Measurements from ENCODE around the gene PARD6G. TPM values are rescaled to one million over a fixed set of nuclear protein-coding genes. Genes with fewer than 3 reads are reported as not detected.

Gene PARD6G
- total and polyA plus RNA-seq, 2 donors (not counting 1 experiment from before 2014, with no cell fraction given) = 1.0 to 2.1 TPM

GRCh38 chr18:80213182-80213581, 34.1 kb downstream of the PARD6G start:
- no peaks in the 10 kb centered on the region for H3K36me3 ChIP-seq (ENCODE audit: control insufficient read depth, insufficient read depth, low read length)
- no peak overlapping the region for H3K27ac ChIP-seq (ENCODE audit: insufficient read depth, low read length)
- no peak overlapping the region for H3K9ac ChIP-seq (ENCODE audit: insufficient read depth, low read length)
- H3K9me3 ChIP-seq (ENCODE audit: control insufficient read depth, insufficient read depth, low read depth, low read length) = no peaks in the 10 kb centered on the region
- H3K27me3 ChIP-seq (ENCODE audit: control insufficient read depth, insufficient read depth, low read length) = no peaks in the 10 kb centered on the region
- no peaks in the 10 kb centered on the region for H3K79me2 ChIP-seq (ENCODE audit: control insufficient read depth, insufficient read depth, low read length)
- no peaks in the 10 kb centered on the region for H3K4me1 ChIP-seq (ENCODE audit: control insufficient read depth, extremely low read depth, insufficient read depth, low read length)
- H2AFZ ChIP-seq (ENCODE audit: low read length) = no peak overlapping the region
- no peak for DNase-seq (ENCODE audit: low read depth in 2 of 2)
- no peak overlapping the region for H3K4me2 ChIP-seq (ENCODE audit: extremely low read depth, insufficient read depth, low read length)
- no peaks in the 10 kb centered on the region for H4K20me1 ChIP-seq (ENCODE audit: control insufficient read depth, extremely low read depth, insufficient read depth, low read length)
- no peak for TF ChIP-seq CTCF (conservative IDR thresholded peaks at IDR 0.05 in 1 of 2, IDR thresholded peaks at IDR 0.05 in 1 of 2; ENCODE audit: low read depth in 1 of 2, low read length in 2 of 2)
- TF ChIP-seq EZH2 (IDR thresholded peaks at IDR 0.05; ENCODE audit: low read length, missing control alignments) = no peak
- no peak overlapping the region for H3K4me3 ChIP-seq (replicated peaks in 1 of 4; ENCODE audit: control extremely low read depth in 1 of 4, insufficient read depth in 1 of 4, low read depth in 3 of 4, low read length in 4 of 4)

- Histone ChIP-seq H2AFZ (ENCODE audit: low read length) (no peak overlapping the region), H3K79me2 (ENCODE audit: control insufficient read depth, insufficient read depth, low read length) (no peaks in the 10 kb centered on the region), H3K36me3 (ENCODE audit: control insufficient read depth, insufficient read depth, low read length) (no peaks in the 10 kb centered on the region), H3K27me3 (ENCODE audit: control insufficient read depth, insufficient read depth, low read length) (no peaks in the 10 kb centered on the region), H3K4me3 (replicated peaks in 1 of 4; ENCODE audit: control extremely low read depth in 1 of 4, insufficient read depth in 1 of 4, low read depth in 3 of 4, low read length in 4 of 4) (no peak overlapping the region), H3K27ac (ENCODE audit: insufficient read depth, low read length) (no peak overlapping the region), H3K4me2 (ENCODE audit: extremely low read depth, insufficient read depth, low read length) (no peak overlapping the region), H3K4me1 (ENCODE audit: control insufficient read depth, extremely low read depth, insufficient read depth, low read length) (no peaks in the 10 kb centered on the region), H3K9me3 (ENCODE audit: control insufficient read depth, insufficient read depth, low read depth, low read length) (no peaks in the 10 kb centered on the region), H4K20me1 (ENCODE audit: control insufficient read depth, extremely low read depth, insufficient read depth, low read length) (no peaks in the 10 kb centered on the region), H3K9ac (ENCODE audit: insufficient read depth, low read length) (no peak overlapping the region)
- no peak for TF ChIP-seq CTCF (conservative IDR thresholded peaks at IDR 0.05 in 1 of 2, IDR thresholded peaks at IDR 0.05 in 1 of 2; ENCODE audit: low read depth in 1 of 2, low read length in 2 of 2)
- TF ChIP-seq EZH2 (IDR thresholded peaks at IDR 0.05; ENCODE audit: low read length, missing control alignments) = no peak
- peak in 1 of 2 donors; percentile 22 for DNase-seq (ENCODE audit: low read depth in 2 of 2)
Observed at GRCh38 chr18:80210312-80211083, 36.8 kb downstream of the PARD6G start.

- H3K79me2 ChIP-seq (ENCODE audit: control insufficient read depth, insufficient read depth, low read length) = no peaks in the 10 kb centered on the region
- no peak for TF ChIP-seq CTCF (conservative IDR thresholded peaks at IDR 0.05 in 1 of 2, IDR thresholded peaks at IDR 0.05 in 1 of 2; ENCODE audit: low read depth in 1 of 2, low read length in 2 of 2)
- no peak for TF ChIP-seq EZH2 (IDR thresholded peaks at IDR 0.05; ENCODE audit: low read length, missing control alignments)
Observed at GRCh38 chr18:80208620-80209019, 38.7 kb downstream of the PARD6G start.

More at GRCh38 chr18:80208620-80209019, 38.7 kb downstream of the PARD6G start:
- Histone ChIP-seq H4K20me1 (ENCODE audit: control insufficient read depth, extremely low read depth, insufficient read depth, low read length) (no peaks in the 10 kb centered on the region), H3K9ac (ENCODE audit: insufficient read depth, low read length) (no peak overlapping the region), H3K27me3 (ENCODE audit: control insufficient read depth, insufficient read depth, low read length) (no peaks in the 10 kb centered on the region), H3K4me1 (ENCODE audit: control insufficient read depth, extremely low read depth, insufficient read depth, low read length) (no peaks in the 10 kb centered on the region), H3K4me3 (replicated peaks in 1 of 4; ENCODE audit: control extremely low read depth in 1 of 4, insufficient read depth in 1 of 4, low read depth in 3 of 4, low read length in 4 of 4) (no peak overlapping the region), H3K36me3 (ENCODE audit: control insufficient read depth, insufficient read depth, low read length) (no peaks in the 10 kb centered on the region), H2AFZ (ENCODE audit: low read length) (no peak overlapping the region), H3K9me3 (ENCODE audit: control insufficient read depth, insufficient read depth, low read depth, low read length) (no peaks in the 10 kb centered on the region), H3K4me2 (ENCODE audit: extremely low read depth, insufficient read depth, low read length) (no peak overlapping the region), H3K27ac (ENCODE audit: insufficient read depth, low read length) (no peak overlapping the region)
- DNase-seq (ENCODE audit: low read depth in 2 of 2) = no peak

Data from fibroblast of lung (primary cell).